Measurements from ENCODE around the gene SUDS3. TPM values are rescaled to one million over a fixed set of nuclear protein-coding genes. Genes with fewer than 3 reads are reported as not detected.

The SUDS3 gene
- total and polyA plus RNA-seq, 2 donors (not counting 1 experiment from before 2014, with no cell fraction given) = 20.3 to 31.4 TPM

GRCh38 chr12:118368821-118369220, 7.5 kb upstream of the SUDS3 start:
- no peaks in the 10 kb centered on the region for H4K20me1 ChIP-seq (ENCODE audit: control insufficient read depth, extremely low read depth, insufficient read depth, low read length)
- no peak overlapping the region for H3K9ac ChIP-seq (ENCODE audit: insufficient read depth, low read length)
- H3K4me1 ChIP-seq (ENCODE audit: control insufficient read depth, extremely low read depth, insufficient read depth, low read length) = peaks cover 7% of the 10 kb centered on the region
- H3K4me3 ChIP-seq (replicated peaks in 1 of 4; ENCODE audit: control extremely low read depth in 1 of 4, insufficient read depth in 1 of 4, low read depth in 3 of 4, low read length in 4 of 4) = no peak overlapping the region
- H3K27me3 ChIP-seq (ENCODE audit: control insufficient read depth, insufficient read depth, low read length) = no peaks in the 10 kb centered on the region
- no peak overlapping the region for H3K4me2 ChIP-seq (ENCODE audit: extremely low read depth, insufficient read depth, low read length)
- no peak for TF ChIP-seq CTCF (conservative IDR thresholded peaks at IDR 0.05 in 1 of 2, IDR thresholded peaks at IDR 0.05 in 1 of 2; ENCODE audit: low read depth in 1 of 2, low read length in 2 of 2)
- no peak overlapping the region for H3K27ac ChIP-seq (ENCODE audit: insufficient read depth, low read length)
- no peak overlapping the region for H2AFZ ChIP-seq (ENCODE audit: low read length)
- H3K79me2 ChIP-seq (ENCODE audit: control insufficient read depth, insufficient read depth, low read length) = peaks cover 80% of the 10 kb centered on the region
- H3K9me3 ChIP-seq (ENCODE audit: control insufficient read depth, insufficient read depth, low read depth, low read length) = no peaks in the 10 kb centered on the region
- H3K36me3 ChIP-seq (ENCODE audit: control insufficient read depth, insufficient read depth, low read length) = no peaks in the 10 kb centered on the region
- DNase-seq (ENCODE audit: low read depth in 2 of 2) = no peak

- no peaks in the 10 kb centered on the region for H3K36me3 ChIP-seq (ENCODE audit: control insufficient read depth, insufficient read depth, low read length)
- no peak overlapping the region for H2AFZ ChIP-seq (ENCODE audit: low read length)
- H3K9me3 ChIP-seq (ENCODE audit: control insufficient read depth, insufficient read depth, low read depth, low read length) = no peaks in the 10 kb centered on the region
- peaks cover 65% of the 10 kb centered on the region for H3K79me2 ChIP-seq (ENCODE audit: control insufficient read depth, insufficient read depth, low read length)
- peak overlapping the region; percentile 16 for H3K9ac ChIP-seq (ENCODE audit: insufficient read depth, low read length)
- TF ChIP-seq CTCF (conservative IDR thresholded peaks at IDR 0.05 in 1 of 2, IDR thresholded peaks at IDR 0.05 in 1 of 2; ENCODE audit: low read depth in 1 of 2, low read length in 2 of 2) (no peak), EZH2 (IDR thresholded peaks at IDR 0.05; ENCODE audit: low read length, missing control alignments) (no peak)
- H3K27me3 ChIP-seq (ENCODE audit: control insufficient read depth, insufficient read depth, low read length) = no peaks in the 10 kb centered on the region
- no peak for DNase-seq (ENCODE audit: low read depth in 2 of 2)
- peak overlapping the region; percentile 40 for H3K27ac ChIP-seq (ENCODE audit: insufficient read depth, low read length)
- no peaks in the 10 kb centered on the region for H4K20me1 ChIP-seq (ENCODE audit: control insufficient read depth, extremely low read depth, insufficient read depth, low read length)
- H3K4me3 ChIP-seq (replicated peaks in 1 of 4; ENCODE audit: control extremely low read depth in 1 of 4, insufficient read depth in 1 of 4, low read depth in 3 of 4, low read length in 4 of 4) = peak overlapping the region; percentile 71 to 94 (median 89)
- H3K4me1 ChIP-seq (ENCODE audit: control insufficient read depth, extremely low read depth, insufficient read depth, low read length) = peaks cover 4% of the 10 kb centered on the region
- H3K4me2 ChIP-seq (ENCODE audit: extremely low read depth, insufficient read depth, low read length) = peak overlapping the region; percentile 83
Observed at GRCh38 chr12:118370601-118371000, 5.8 kb upstream of the SUDS3 start.

GRCh38 chr12:118371321-118372282, 4.8 kb upstream of the SUDS3 start:
- Histone ChIP-seq H2AFZ (ENCODE audit: low read length) (no peak overlapping the region), H3K36me3 (ENCODE audit: control insufficient read depth, insufficient read depth, low read length) (no peaks in the 10 kb centered on the region), H3K27me3 (ENCODE audit: control insufficient read depth, insufficient read depth, low read length) (no peaks in the 10 kb centered on the region), H3K27ac (ENCODE audit: insufficient read depth, low read length) (peak overlapping the region; percentile 77), H3K4me2 (ENCODE audit: extremely low read depth, insufficient read depth, low read length) (peak overlapping the region; percentile 83), H3K4me1 (ENCODE audit: control insufficient read depth, extremely low read depth, insufficient read depth, low read length) (peaks cover 4% of the 10 kb centered on the region), H4K20me1 (ENCODE audit: control insufficient read depth, extremely low read depth, insufficient read depth, low read length) (no peaks in the 10 kb centered on the region), H3K79me2 (ENCODE audit: control insufficient read depth, insufficient read depth, low read length) (peaks cover 64% of the 10 kb centered on the region), H3K9me3 (ENCODE audit: control insufficient read depth, insufficient read depth, low read depth, low read length) (no peaks in the 10 kb centered on the region), H3K4me3 (replicated peaks in 1 of 4; ENCODE audit: control extremely low read depth in 1 of 4, insufficient read depth in 1 of 4, low read depth in 3 of 4, low read length in 4 of 4) (peak overlapping the region; percentile 71 to 94 (median 89)), H3K9ac (ENCODE audit: insufficient read depth, low read length) (peak overlapping the region; percentile 84)
- peak in 1 of 2 donors; percentile 22 for DNase-seq (ENCODE audit: low read depth in 2 of 2)
- no peak for TF ChIP-seq EZH2 (IDR thresholded peaks at IDR 0.05; ENCODE audit: low read length, missing control alignments)
- TF ChIP-seq CTCF (conservative IDR thresholded peaks at IDR 0.05 in 1 of 2, IDR thresholded peaks at IDR 0.05 in 1 of 2; ENCODE audit: low read depth in 1 of 2, low read length in 2 of 2) = no peak

Measured in fibroblast of lung (primary cell).